ENCODE results near the gene RSPRY1. TPM values are rescaled to one million over a fixed set of nuclear protein-coding genes. Genes with fewer than 3 reads are reported as not detected.

The RSPRY1 gene
- polyA plus RNA-seq, 1 of the 3 experiments (the other 2 are of a cell fraction): 16.6 TPM

DNA sequence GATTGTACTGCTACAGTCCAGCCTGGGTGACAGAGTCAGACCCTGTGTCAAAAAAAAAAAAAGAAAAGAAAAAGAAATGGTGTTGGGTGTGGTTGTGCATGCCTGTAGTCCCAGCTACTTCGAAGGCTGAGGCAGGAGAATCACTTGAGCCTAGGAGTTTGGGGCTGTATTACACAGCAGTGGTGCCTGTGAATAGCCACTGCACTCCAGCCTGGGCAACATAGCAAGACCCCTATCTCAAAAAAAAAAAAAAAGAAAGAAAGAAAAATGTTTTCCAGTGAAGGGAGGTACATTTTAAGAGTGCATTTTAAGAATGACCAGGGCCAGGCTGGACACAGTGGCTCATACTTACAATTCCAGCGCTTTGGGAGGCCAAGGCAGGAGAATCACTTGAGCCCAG, 65.2 kb downstream of the RSPRY1 start (continued):
- TF ChIP-seq, protein P1, sequence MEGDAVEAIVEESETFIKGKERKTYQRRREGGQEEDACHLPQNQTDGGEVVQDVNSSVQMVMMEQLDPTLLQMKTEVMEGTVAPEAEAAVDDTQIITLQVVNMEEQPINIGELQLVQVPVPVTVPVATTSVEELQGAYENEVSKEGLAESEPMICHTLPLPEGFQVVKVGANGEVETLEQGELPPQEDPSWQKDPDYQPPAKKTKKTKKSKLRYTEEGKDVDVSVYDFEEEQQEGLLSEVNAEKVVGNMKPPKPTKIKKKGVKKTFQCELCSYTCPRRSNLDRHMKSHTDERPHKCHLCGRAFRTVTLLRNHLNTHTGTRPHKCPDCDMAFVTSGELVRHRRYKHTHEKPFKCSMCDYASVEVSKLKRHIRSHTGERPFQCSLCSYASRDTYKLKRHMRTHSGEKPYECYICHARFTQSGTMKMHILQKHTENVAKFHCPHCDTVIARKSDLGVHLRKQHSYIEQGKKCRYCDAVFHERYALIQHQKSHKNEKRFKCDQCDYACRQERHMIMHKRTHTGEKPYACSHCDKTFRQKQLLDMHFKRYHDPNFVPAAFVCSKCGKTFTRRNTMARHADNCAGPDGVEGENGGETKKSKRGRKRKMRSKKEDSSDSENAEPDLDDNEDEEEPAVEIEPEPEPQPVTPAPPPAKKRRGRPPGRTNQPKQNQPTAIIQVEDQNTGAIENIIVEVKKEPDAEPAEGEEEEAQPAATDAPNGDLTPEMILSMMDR (IDR thresholded peaks at IDR 0.05): no peak

DNA sequence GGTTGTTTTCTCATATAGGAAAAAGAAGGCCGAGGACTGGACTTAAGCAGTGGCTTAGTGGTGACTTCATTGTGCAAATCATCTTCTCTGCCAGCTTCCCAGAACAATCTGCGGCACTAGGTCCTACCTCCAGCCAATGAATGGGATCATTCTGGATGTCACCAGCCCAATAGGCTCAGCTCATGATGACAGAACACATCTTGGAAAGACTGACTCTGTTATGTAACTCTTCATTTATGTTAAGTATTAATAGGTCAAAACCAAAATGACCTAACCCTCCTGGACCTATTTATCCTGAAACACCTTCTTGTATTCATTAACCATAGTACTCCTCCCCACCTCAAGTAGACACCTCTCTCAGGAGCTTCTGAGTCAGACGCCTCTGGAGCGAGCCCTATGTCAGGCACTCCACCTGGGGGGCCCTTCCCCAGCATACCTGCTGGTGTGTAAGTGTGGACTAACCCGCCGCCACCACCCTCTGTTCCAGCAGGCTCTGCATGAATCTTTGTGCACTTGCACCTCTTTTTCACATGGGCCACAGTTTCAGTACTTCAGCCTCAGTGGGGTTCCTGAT, 66.1 kb downstream of the RSPRY1 start:
- no peak for DNase-seq
- CTCF ChIA-PET: no interaction called here

More for the DNA sequence above, 66.1 kb downstream of the RSPRY1 start:
- WGBS (ENCODE audit: low lambda C conversion rate): 96% methylated on average over 4 of the region's 6 CpGs
- TF ChIP-seq JUND (IDR thresholded peaks at IDR 0.05): no peak
- no peak for TF ChIP-seq SMC3 (IDR thresholded peaks at IDR 0.05; ENCODE audit: low read depth, low read length)
- TF ChIP-seq SIN3A (IDR thresholded peaks at IDR 0.05; ENCODE audit: borderline replicate concordance, low read depth, low read length): no peak
- no peak for TF ChIP-seq POLR2AphosphoS5 (IDR thresholded peaks at IDR 0.05; ENCODE audit: low read depth, low read length)
- TF ChIP-seq, protein P2, sequence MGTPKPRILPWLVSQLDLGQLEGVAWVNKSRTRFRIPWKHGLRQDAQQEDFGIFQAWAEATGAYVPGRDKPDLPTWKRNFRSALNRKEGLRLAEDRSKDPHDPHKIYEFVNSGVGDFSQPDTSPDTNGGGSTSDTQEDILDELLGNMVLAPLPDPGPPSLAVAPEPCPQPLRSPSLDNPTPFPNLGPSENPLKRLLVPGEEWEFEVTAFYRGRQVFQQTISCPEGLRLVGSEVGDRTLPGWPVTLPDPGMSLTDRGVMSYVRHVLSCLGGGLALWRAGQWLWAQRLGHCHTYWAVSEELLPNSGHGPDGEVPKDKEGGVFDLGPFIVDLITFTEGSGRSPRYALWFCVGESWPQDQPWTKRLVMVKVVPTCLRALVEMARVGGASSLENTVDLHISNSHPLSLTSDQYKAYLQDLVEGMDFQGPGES (IDR thresholded peaks at IDR 0.05; ENCODE audit: low read depth, low read length): no peak
- TF ChIP-seq, protein P3, sequence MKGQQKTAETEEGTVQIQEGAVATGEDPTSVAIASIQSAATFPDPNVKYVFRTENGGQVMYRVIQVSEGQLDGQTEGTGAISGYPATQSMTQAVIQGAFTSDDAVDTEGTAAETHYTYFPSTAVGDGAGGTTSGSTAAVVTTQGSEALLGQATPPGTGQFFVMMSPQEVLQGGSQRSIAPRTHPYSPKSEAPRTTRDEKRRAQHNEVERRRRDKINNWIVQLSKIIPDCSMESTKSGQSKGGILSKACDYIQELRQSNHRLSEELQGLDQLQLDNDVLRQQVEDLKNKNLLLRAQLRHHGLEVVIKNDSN (IDR thresholded peaks at IDR 0.05; ENCODE audit: borderline replicate concordance, low read depth): no peak
- TF ChIP-seq GABPA (IDR thresholded peaks at IDR 0.05; ENCODE audit: low read depth): no peak
- TF ChIP-seq, protein P4, sequence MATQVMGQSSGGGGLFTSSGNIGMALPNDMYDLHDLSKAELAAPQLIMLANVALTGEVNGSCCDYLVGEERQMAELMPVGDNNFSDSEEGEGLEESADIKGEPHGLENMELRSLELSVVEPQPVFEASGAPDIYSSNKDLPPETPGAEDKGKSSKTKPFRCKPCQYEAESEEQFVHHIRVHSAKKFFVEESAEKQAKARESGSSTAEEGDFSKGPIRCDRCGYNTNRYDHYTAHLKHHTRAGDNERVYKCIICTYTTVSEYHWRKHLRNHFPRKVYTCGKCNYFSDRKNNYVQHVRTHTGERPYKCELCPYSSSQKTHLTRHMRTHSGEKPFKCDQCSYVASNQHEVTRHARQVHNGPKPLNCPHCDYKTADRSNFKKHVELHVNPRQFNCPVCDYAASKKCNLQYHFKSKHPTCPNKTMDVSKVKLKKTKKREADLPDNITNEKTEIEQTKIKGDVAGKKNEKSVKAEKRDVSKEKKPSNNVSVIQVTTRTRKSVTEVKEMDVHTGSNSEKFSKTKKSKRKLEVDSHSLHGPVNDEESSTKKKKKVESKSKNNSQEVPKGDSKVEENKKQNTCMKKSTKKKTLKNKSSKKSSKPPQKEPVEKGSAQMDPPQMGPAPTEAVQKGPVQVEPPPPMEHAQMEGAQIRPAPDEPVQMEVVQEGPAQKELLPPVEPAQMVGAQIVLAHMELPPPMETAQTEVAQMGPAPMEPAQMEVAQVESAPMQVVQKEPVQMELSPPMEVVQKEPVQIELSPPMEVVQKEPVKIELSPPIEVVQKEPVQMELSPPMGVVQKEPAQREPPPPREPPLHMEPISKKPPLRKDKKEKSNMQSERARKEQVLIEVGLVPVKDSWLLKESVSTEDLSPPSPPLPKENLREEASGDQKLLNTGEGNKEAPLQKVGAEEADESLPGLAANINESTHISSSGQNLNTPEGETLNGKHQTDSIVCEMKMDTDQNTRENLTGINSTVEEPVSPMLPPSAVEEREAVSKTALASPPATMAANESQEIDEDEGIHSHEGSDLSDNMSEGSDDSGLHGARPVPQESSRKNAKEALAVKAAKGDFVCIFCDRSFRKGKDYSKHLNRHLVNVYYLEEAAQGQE (IDR thresholded peaks at IDR 0.05; ENCODE audit: low read depth, low read length): no peak
- TF ChIP-seq RAD21 (IDR thresholded peaks at IDR 0.05; ENCODE audit: low read length): no peak
- TF ChIP-seq CHD2 (IDR thresholded peaks at IDR 0.05; ENCODE audit: low read length, partially characterized antibody): no peak
- TF ChIP-seq MEF2A (IDR thresholded peaks at IDR 0.05; ENCODE audit: borderline replicate concordance, low read depth): no peak
- no peak for TF ChIP-seq GATA2 (CRISPR knock-in tag; IDR thresholded peaks at IDR 0.05)
- no peak for TF ChIP-seq NFIC (IDR thresholded peaks at IDR 0.05; ENCODE audit: borderline replicate concordance)
- TF ChIP-seq TEAD4 (IDR thresholded peaks at IDR 0.05; ENCODE audit: borderline replicate concordance, insufficient read depth): no peak
- TF ChIP-seq, protein P5, sequence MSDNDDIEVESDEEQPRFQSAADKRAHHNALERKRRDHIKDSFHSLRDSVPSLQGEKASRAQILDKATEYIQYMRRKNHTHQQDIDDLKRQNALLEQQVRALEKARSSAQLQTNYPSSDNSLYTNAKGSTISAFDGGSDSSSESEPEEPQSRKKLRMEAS (IDR thresholded peaks at IDR 0.05; ENCODE audit: low read depth): no peak
- no peak for TF ChIP-seq RFX5 (IDR thresholded peaks at IDR 0.05; ENCODE audit: low read length)
- no peak for TF ChIP-seq EP300 (IDR thresholded peaks at IDR 0.05; ENCODE audit: borderline replicate concordance in 1 of 2, low read depth in 1 of 2, low read length in 1 of 2)
- TF ChIP-seq, protein P6, sequence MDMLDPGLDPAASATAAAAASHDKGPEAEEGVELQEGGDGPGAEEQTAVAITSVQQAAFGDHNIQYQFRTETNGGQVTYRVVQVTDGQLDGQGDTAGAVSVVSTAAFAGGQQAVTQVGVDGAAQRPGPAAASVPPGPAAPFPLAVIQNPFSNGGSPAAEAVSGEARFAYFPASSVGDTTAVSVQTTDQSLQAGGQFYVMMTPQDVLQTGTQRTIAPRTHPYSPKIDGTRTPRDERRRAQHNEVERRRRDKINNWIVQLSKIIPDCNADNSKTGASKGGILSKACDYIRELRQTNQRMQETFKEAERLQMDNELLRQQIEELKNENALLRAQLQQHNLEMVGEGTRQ (IDR thresholded peaks at IDR 0.05; ENCODE audit: borderline replicate concordance, low read depth, low read length): no peak
- no peak for TF ChIP-seq FOSL2 (IDR thresholded peaks at IDR 0.05; ENCODE audit: borderline replicate concordance, low read depth)
- Histone ChIP-seq H3K79me2 (ENCODE audit: insufficient read depth) (no peaks in the 10 kb centered on the region), H3K4me1 (ENCODE audit: control insufficient read depth in 1 of 2, insufficient read depth in 2 of 2, low read depth in 1 of 2, low read length in 1 of 2) (no peaks in the 10 kb centered on the region), H3K9ac (no peak overlapping the region), H3K9me2 (no peaks in the 10 kb centered on the region), H3F3A (replicated peaks; ENCODE audit: insufficient read depth) (peaks cover 2% of the 10 kb centered on the region), H2AFZ (ENCODE audit: low read depth) (no peak overlapping the region), H3K4me2 (no peak overlapping the region), H3K4me3 (ENCODE audit: low read depth in 2 of 2, low read length in 1 of 2) (no peak overlapping the region), H3K36me3 (replicated peaks in 1 of 2; ENCODE audit: control insufficient read depth in 1 of 2, insufficient read depth in 2 of 2, low read length in 1 of 2) (peaks cover 41 to 56% of the 10 kb centered on the region in 2 experiments), H3K27ac (ENCODE audit: low read depth in 2 of 2, low read length in 1 of 2) (no peak overlapping the region), H4K20me1 (ENCODE audit: insufficient read depth) (no peaks in the 10 kb centered on the region), H3K9me3 (no peaks in the 10 kb centered on the region), H3K27me3 (ENCODE audit: insufficient read depth) (no peaks in the 10 kb centered on the region)
- POLR2A ChIA-PET: no interaction called here

Data from SK-N-SH (cell line).